Spinal cord (tissue), 10 donors: ENCODE results near the gene WASL. TPM values are rescaled to one million over a fixed set of nuclear protein-coding genes. Genes with fewer than 3 reads are reported as not detected.
A peak's percentile ranks its signal among the peaks of the same experiment; 100 is the strongest.

Source experiments
- DNase-seq, 6 donors: peaks; one replicate each; pipeline versions ENCODE4 v3.0.0 to v3.0.0-alpha.2; 2013 to 2015; ENCODE audit warnings: low spot score in 6 of 6, low read depth in 4 of 6
- H3K27ac ChIP-seq: one replicate; pipeline ENCODE4 v1.5.1; 2013; ENCODE audit warnings: low read depth, low read length, control low read depth
- H3K27me3 ChIP-seq: one replicate; pipeline ENCODE4 v1.6.1; 2013; ENCODE audit warnings: low read length; ENCODE audit not compliant: control insufficient read depth, insufficient read depth
- H3K36me3 ChIP-seq: one replicate; pipeline ENCODE4 v1.6.1; 2013; ENCODE audit warnings: low read length; ENCODE audit not compliant: control insufficient read depth, insufficient read depth
- H3K4me1 ChIP-seq: one replicate; pipeline ENCODE4 v1.6.1; 2013; ENCODE audit warnings: low read length; ENCODE audit not compliant: control insufficient read depth, insufficient read depth
- H3K4me3 ChIP-seq: one replicate; pipeline ENCODE4 v1.5.1; 2013; ENCODE audit warnings: low read depth, low read length, control low read depth
- H3K9me3 ChIP-seq: one replicate; pipeline ENCODE4 v1.6.1; 2013; ENCODE audit warnings: low read length; ENCODE audit not compliant: control insufficient read depth, insufficient read depth
- WGBS: methylation state at CpG from one replicate; pipeline ENCODE4 v1.1.5; 2013; ENCODE audit warnings: missing lambda C conversion rate; ENCODE audit not compliant: insufficient coverage; 5-methylcytosine and 5-hydroxymethylcytosine counted together
- polyA plus RNA-seq, 2 donors: library from polyadenylated mRNA; unstranded; fragments of 120-200 nt; gene quantifications; one replicate each; pipeline ENCODE4 v1.2.1, GENCODE V29; 2013; ENCODE audit not compliant: insufficient read length in 2 of 2
- total RNA-seq, 2 donors: library from RNA; depleted of rRNA in 1 of 2; stranded (reverse); fragments of 120-200 nt in 1 of 2; fragments of >200 nt in 1 of 2; gene quantifications; one replicate each; pipeline versions ENCODE4 v1.2.3 to v1.2.4, GENCODE V29; 2013 to 2014
- donor health status: healthy.

WASL gene
- total and polyA plus RNA-seq, 4 donors, result 14.5 to 46.8 (median 38.2) TPM

- no peak overlapping the region for H3K27ac ChIP-seq
- WGBS, result no CpG with 5 or more reads among the region's 3 CpGs
- H3K27me3 ChIP-seq, result no peaks in the 10 kb centered on the region
- H3K36me3 ChIP-seq, result peaks cover 15% of the 10 kb centered on the region
- no peaks in the 10 kb centered on the region for H3K9me3 ChIP-seq
- no peak overlapping the region for H3K4me3 ChIP-seq
- no peaks in the 10 kb centered on the region for H3K4me1 ChIP-seq
- no peak for DNase-seq
Measured at GRCh38 chr7:123689250-123689649, 59.6 kb downstream of the WASL start.

GRCh38 chr7:123687727-123688126 is 61.1 kb downstream of the WASL start:
- DNase-seq, result no peak
- Histone ChIP-seq H3K36me3 (peaks cover 14% of the 10 kb centered on the region), H3K27ac (no peak overlapping the region), H3K27me3 (no peaks in the 10 kb centered on the region), H3K4me1 (no peaks in the 10 kb centered on the region), H3K9me3 (no peaks in the 10 kb centered on the region), H3K4me3 (no peak overlapping the region)
- WGBS, result no CpG with 5 or more reads among the region's 1 CpG

GRCh38 chr7:123687161-123687560 is 61.6 kb downstream of the WASL start:
- no peak for DNase-seq
- no peaks in the 10 kb centered on the region for H3K9me3 ChIP-seq
- WGBS, result 94% methylated on average over 2 of the region's 2 CpGs
- H3K27me3 ChIP-seq, result no peaks in the 10 kb centered on the region
- no peak overlapping the region for H3K27ac ChIP-seq
- no peak overlapping the region for H3K4me3 ChIP-seq
- H3K36me3 ChIP-seq, result peaks cover 9% of the 10 kb centered on the region
- H3K4me1 ChIP-seq, result no peaks in the 10 kb centered on the region

GRCh38 chr7:123682690-123683089 is 66.1 kb downstream of the WASL start:
- no peak overlapping the region for H3K27ac ChIP-seq
- H3K36me3 ChIP-seq, result no peaks in the 10 kb centered on the region
- no peaks in the 10 kb centered on the region for H3K9me3 ChIP-seq
- no peak overlapping the region for H3K4me3 ChIP-seq
- H3K27me3 ChIP-seq, result no peaks in the 10 kb centered on the region
- no CpG with 5 or more reads among the region's 1 CpG for WGBS
- H3K4me1 ChIP-seq, result no peaks in the 10 kb centered on the region
- DNase-seq, result peak in 5 of 6 donors; percentile 17 to 83 (median 33)

GRCh38 chr7:123681561-123681960 is 67.2 kb downstream of the WASL start:
- H3K9me3 ChIP-seq, result no peaks in the 10 kb centered on the region
- no peak for DNase-seq
- no peaks in the 10 kb centered on the region for H3K36me3 ChIP-seq
- no peak overlapping the region for H3K4me3 ChIP-seq
- no peaks in the 10 kb centered on the region for H3K4me1 ChIP-seq
- WGBS, result 25% methylated on average over 1 of the region's 2 CpGs
- no peak overlapping the region for H3K27ac ChIP-seq
- H3K27me3 ChIP-seq, result no peaks in the 10 kb centered on the region

GRCh38 chr7:123680580-123680979 is 68.2 kb downstream of the WASL start:
- H3K27me3 ChIP-seq, result no peaks in the 10 kb centered on the region
- no peak overlapping the region for H3K27ac ChIP-seq
- no peak overlapping the region for H3K4me3 ChIP-seq
- no peaks in the 10 kb centered on the region for H3K9me3 ChIP-seq
- no peaks in the 10 kb centered on the region for H3K36me3 ChIP-seq
- DNase-seq, result no peak
- H3K4me1 ChIP-seq, result no peaks in the 10 kb centered on the region
- 100% methylated on average over 2 of the region's 3 CpGs for WGBS

- Histone ChIP-seq H3K27me3 (no peaks in the 10 kb centered on the region), H3K27ac (no peak overlapping the region), H3K4me3 (no peak overlapping the region), H3K4me1 (no peaks in the 10 kb centered on the region), H3K36me3 (no peaks in the 10 kb centered on the region), H3K9me3 (no peaks in the 10 kb centered on the region)
- no CpG with 5 or more reads among the region's 3 CpGs for WGBS
- DNase-seq, result no peak
Measured at GRCh38 chr7:123679614-123680013, 69.2 kb downstream of the WASL start.

- H3K36me3 ChIP-seq, result no peaks in the 10 kb centered on the region
- no peak overlapping the region for H3K27ac ChIP-seq
- H3K27me3 ChIP-seq, result no peaks in the 10 kb centered on the region
- H3K4me1 ChIP-seq, result no peaks in the 10 kb centered on the region
- H3K9me3 ChIP-seq, result no peaks in the 10 kb centered on the region
- H3K4me3 ChIP-seq, result no peak overlapping the region
- DNase-seq, result no peak
- no CpG with 5 or more reads among the region's 2 CpGs for WGBS
Measured at GRCh38 chr7:123677061-123677715, 71.6 kb downstream of the WASL start.

GRCh38 chr7:123675181-123675473 is 73.7 kb downstream of the WASL start:
- Histone ChIP-seq H3K27ac (no peak overlapping the region), H3K9me3 (no peaks in the 10 kb centered on the region), H3K36me3 (no peaks in the 10 kb centered on the region), H3K4me1 (no peaks in the 10 kb centered on the region), H3K27me3 (no peaks in the 10 kb centered on the region), H3K4me3 (no peak overlapping the region)
- DNase-seq, result no peak

- no peaks in the 10 kb centered on the region for H3K36me3 ChIP-seq
- no peaks in the 10 kb centered on the region for H3K9me3 ChIP-seq
- no peaks in the 10 kb centered on the region for H3K27me3 ChIP-seq
- no peaks in the 10 kb centered on the region for H3K4me1 ChIP-seq
- H3K27ac ChIP-seq, result no peak overlapping the region
- no peak overlapping the region for H3K4me3 ChIP-seq
- WGBS, result no CpG with 5 or more reads among the region's 2 CpGs
- DNase-seq, result no peak
Measured at GRCh38 chr7:123674399-123675180, 74.2 kb downstream of the WASL start.
